Right hindlimb (tissue), 1 donor: ENCODE measurements around the gene LGR4.

ENCODE experiments used
- DNase-seq: peaks from one replicate; pipeline ENCODE4 v3.0.0-alpha.2; 2018

The LGR4 gene

GRCh38 chr11:27398400-27398770, 74.2 kb downstream of the LGR4 start:
- DNase-seq = no peak

- no peak for DNase-seq
These were observed 74.8 kb downstream of the LGR4 start for GRCh38 chr11:27397624-27398399.

GRCh38 chr11:27396259-27396839, 76.2 kb downstream of the LGR4 start:
- no peak for DNase-seq

GRCh38 chr11:27395556-27396258, 76.9 kb downstream of the LGR4 start:
- DNase-seq = no peak

GRCh38 chr11:27394781-27395228, 77.8 kb downstream of the LGR4 start:
- no peak for DNase-seq

- DNase-seq = no peak
These were observed 80.1 kb downstream of the LGR4 start for GRCh38 chr11:27392278-27393114.

GRCh38 chr11:27391331-27392015, 81.1 kb downstream of the LGR4 start:
- DNase-seq = no peak

GRCh38 chr11:27390318-27391295, 82.0 kb downstream of the LGR4 start:
- DNase-seq = no peak

- DNase-seq = no peak
These were observed 83.7 kb downstream of the LGR4 start for GRCh38 chr11:27388869-27389268.

- no peak for DNase-seq
These were observed 84.6 kb downstream of the LGR4 start for GRCh38 chr11:27388001-27388400.

GRCh38 chr11:27387362-27387761, 85.2 kb downstream of the LGR4 start:
- DNase-seq = no peak

- no peak for DNase-seq
These were observed 86.3 kb downstream of the LGR4 start for GRCh38 chr11:27386181-27386845.

- DNase-seq = no peak
These were observed 87.3 kb downstream of the LGR4 start for GRCh38 chr11:27385245-27385644.

- no peak for DNase-seq
These were observed 88.4 kb downstream of the LGR4 start for GRCh38 chr11:27384227-27384626.

- no peak for DNase-seq
These were observed 88.9 kb downstream of the LGR4 start for GRCh38 chr11:27383645-27384044.

GRCh38 chr11:27381238-27381666, 91.3 kb downstream of the LGR4 start:
- no peak for DNase-seq

- no peak for DNase-seq
These were observed 91.8 kb downstream of the LGR4 start for GRCh38 chr11:27380771-27381170.

GRCh38 chr11:27379449-27379848, 93.1 kb downstream of the LGR4 start:
- no peak for DNase-seq

GRCh38 chr11:27375370-27375769, 97.2 kb downstream of the LGR4 start:
- no peak for DNase-seq

- no peak for DNase-seq
These were observed 98.6 kb downstream of the LGR4 start for GRCh38 chr11:27373856-27374602.
